ENCODE data around the gene SLC25A38. TPM values are rescaled to one million over a fixed set of nuclear protein-coding genes. Genes with fewer than 3 reads are reported as not detected.

The SLC25A38 gene
- total and polyA plus RNA-seq, 9 of the 15 experiments (the other 6 are each of a cell fraction or from before 2014, with no cell fraction given): 13.5 to 51.1 (median 30.6) TPM

GRCh38 chr3:39407773-39408492 lies 24.8 kb downstream of the SLC25A38 start (continued):
- TF ChIP-seq MGA (IDR thresholded peaks at IDR 0.05): no peak
- TF ChIP-seq DIDO1 (tag; IDR thresholded peaks at IDR 0.05; ENCODE audit: low read depth): no peak
- no peak for TF ChIP-seq ZNF134 (CRISPR knock-in tag; conservative IDR thresholded peaks at IDR 0.05)
- TF ChIP-seq BHLHE40 (IDR thresholded peaks at IDR 0.05; ENCODE audit: low read length): no peak
- no peak for TF ChIP-seq MEF2D (tag; conservative IDR thresholded peaks at IDR 0.05; ENCODE audit: low read depth)
- TF ChIP-seq MED1 (CRISPR knock-in tag; IDR thresholded peaks at IDR 0.05; ENCODE audit: borderline replicate concordance): no peak
- TF ChIP-seq MNT (conservative IDR thresholded peaks at IDR 0.05): 0 out of 4 replicates have a peak, but pooled peaks of 1 of the 2 experiments have one; percentile 24
- TF ChIP-seq HDAC3 (IDR thresholded peaks at IDR 0.05; ENCODE audit: borderline replicate concordance, partially characterized antibody): no peak
- TF ChIP-seq ZNF140 (CRISPR knock-in tag; IDR thresholded peaks at IDR 0.05): no peak
- peak in 1 of 2 experiments; percentile 39; a peak in 1 of 4 replicates for TF ChIP-seq SRF (CRISPR knock-in tag; IDR thresholded peaks at IDR 0.05)
- peak; percentile 71; the same call in 1 of the 2 replicates for TF ChIP-seq ERF (CRISPR knock-in tag; IDR thresholded peaks at IDR 0.05)
- TF ChIP-seq FOXM1 (IDR thresholded peaks at IDR 0.05; ENCODE audit: low read depth): no peak
- no peak; the same call in 1 of the 2 replicates for TF ChIP-seq FOXM1 (CRISPR knock-in tag; IDR thresholded peaks at IDR 0.05; ENCODE audit: low read depth)
- no peak for TF ChIP-seq IRF2 (CRISPR knock-in tag; IDR thresholded peaks at IDR 0.05)
- TF ChIP-seq FOS (IDR thresholded peaks at IDR 0.05; ENCODE audit: extremely low read depth, insufficient read length): no peak
- TF ChIP-seq ZKSCAN8 (CRISPR knock-in tag; IDR thresholded peaks at IDR 0.05): no peak

Measured in K562 (cell line).